Measurements from ENCODE around the gene EME2. TPM values are rescaled to one million over a fixed set of nuclear protein-coding genes. Genes with fewer than 3 reads are reported as not detected.

Gene EME2
- total RNA-seq, 2 experiments from 2014 or later = 11.9 to 15.3 TPM

DNA sequence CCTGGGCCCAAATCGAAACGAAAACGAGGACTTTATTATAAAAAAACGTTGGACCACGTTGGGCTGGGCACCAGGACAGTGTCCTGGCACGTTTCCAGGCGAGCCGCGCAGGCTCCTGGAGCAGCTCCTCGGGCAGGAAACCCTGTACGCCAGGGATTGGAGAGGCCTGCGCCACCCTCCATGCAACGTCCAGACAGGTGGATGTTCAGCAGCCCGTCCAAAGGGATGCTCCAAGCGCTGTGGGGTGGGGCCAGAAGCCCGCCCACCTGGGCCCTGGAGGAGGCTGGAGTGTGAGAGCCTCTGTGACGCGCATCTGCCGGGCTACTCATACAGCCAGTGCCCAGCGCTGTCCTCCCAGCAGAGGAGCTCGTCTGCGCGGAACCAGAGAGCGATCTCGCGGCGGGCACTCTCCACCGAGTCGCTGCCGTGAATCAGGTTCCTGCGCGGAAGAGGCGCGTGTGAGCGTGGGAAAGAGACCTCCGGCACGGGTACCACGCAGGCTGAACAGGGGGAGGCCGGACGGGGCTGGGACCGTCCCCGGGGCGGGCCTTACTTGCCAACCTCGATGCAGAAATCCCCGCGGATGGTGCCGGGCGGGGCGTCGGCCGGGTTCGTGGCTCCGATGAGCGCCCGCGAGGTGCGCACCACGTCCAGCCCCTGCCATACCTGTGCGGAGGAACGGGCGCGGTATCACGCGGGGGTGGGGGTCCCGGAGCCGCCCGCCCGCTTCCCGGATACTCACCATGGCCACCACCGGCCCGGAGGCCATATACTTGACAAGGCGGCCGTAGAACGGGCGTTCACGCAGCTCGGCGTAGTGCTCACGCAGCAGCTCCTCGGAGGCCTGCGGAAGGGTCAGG lies 2.1 kb upstream of the EME2 start:
- Mint-ChIP-seq H3K9me3 (no peaks in the 10 kb centered on the region), H3K27ac (peak overlapping the region; percentile 82), H3K4me3 (peak overlapping the region; percentile 94), H3K4me1 (ENCODE audit: low read depth) (peaks cover 6% of the 10 kb centered on the region), H3K36me3 (peaks cover 21% of the 10 kb centered on the region), H3K27me3 (no peaks in the 10 kb centered on the region)
- peak; percentile 74 for DNase-seq
- ChIA-PET POLR2A (interaction anchor here (0.8 to 5.3 kb wide), 2 partner anchors 11 kb away, joined by 3 to 56 read pairs; partner anchors contain the start of genes NUBP2 and SPSB3), CTCF (interaction anchor here (1.0 to 4.8 kb wide), 2 partner anchors 12 to 64 kb away, joined by 3 to 42 read pairs; partner anchors contain the start of genes MAPK8IP3, NUBP2 and SPSB3)
- intact Hi-C loops (cut with micrococcal nuclease) = loop anchor here (2.0 to 5.0 kb wide), 2 partner anchors 64 to 158 kb away; partner anchors contain the start of genes CRAMP1, IFT140 and MAPK8IP3

DNA sequence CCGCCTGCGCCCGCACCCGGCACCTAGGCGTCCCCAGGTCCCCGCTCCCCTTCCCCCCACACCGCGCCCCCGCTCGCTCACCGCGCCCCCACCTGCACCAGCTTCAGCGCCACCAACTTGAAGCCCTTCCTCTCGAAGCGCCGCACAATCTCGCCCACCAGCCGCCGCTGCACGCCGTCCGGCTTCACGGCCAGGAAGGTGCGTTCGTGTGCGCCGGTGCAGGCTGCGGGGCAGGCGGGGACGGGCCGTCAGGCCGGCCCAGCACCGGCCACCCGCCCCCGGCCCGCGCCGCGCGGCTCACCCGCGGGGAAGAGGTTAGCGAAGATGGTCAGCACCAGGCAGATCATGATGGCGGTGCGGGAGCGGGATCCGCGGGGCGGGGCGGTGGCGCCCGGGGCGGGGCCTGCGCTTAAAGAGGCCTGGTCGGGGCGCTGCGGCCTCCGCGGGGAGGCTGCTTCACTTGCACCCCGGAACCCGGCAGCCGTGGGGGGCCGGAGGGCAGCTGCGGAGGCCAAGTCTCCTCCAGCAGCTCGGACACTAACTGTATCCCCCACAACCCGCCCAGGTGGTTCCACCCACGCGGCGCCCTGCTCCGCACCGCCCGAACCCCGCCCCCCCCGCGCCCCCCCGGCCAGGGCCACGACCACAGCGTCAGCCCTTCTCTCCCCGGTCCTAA lies 1.3 kb upstream of the EME2 start, which contains the start of gene NME3:
Gene NME3 (minus strand): TSS at position 356 of the 676 bp plus-strand sequence. CDS start 9 bp downstream, at position 347.
- Mint-ChIP-seq H3K9me3 (no peaks in the 10 kb centered on the region), H3K36me3 (peaks cover 21% of the 10 kb centered on the region), H3K4me1 (ENCODE audit: low read depth) (peaks cover 6% of the 10 kb centered on the region), H3K4me3 (peak within 1 kb of the TSS; percentile 94), H3K27ac (peak within 1 kb of the TSS; percentile 94), H3K27me3 (no peaks in the 10 kb centered on the region)
- ChIA-PET CTCF (interaction anchor here (2.7 to 4.8 kb wide), 2 partner anchors 12 to 65 kb away, joined by 13 to 42 read pairs; partner anchors contain the start of genes MAPK8IP3, NUBP2 and SPSB3), POLR2A (interaction anchor here (0.8 to 5.3 kb wide), 3 partner anchors 10 to 55 kb away, joined by 3 to 56 read pairs (median 3); partner anchors contain the start of genes NUBP2 and SPSB3)
- intact Hi-C loops (cut with micrococcal nuclease) = loop anchor here (2.0 to 5.0 kb wide), 2 partner anchors 65 to 159 kb away; partner anchors contain the start of genes CRAMP1, IFT140 and MAPK8IP3
- DNase-seq = peak; percentile 87

DNA sequence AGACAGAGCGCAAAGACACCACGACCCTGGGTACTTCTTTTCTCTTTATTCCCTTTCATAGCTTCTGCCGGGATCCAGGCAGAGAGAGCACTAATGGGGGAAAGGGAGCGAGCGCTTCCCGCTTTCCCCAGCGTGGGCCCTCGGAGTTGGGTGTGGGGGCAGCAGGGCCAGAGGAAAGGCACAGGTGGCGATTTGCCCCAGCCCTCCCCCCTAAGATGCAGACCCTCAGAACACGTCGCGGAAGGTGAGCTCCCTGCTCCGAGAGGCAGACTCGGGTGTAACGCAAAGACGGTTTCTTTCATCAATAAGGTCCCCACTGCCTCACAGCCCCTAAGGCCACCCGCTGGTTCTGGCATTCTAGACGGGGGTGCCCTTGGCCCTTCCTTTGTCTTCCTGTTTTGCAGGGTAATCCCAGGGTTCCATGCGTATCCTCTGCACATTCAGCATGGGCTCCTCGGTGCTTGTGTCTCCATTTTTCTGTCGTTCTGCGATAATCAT lies 697 bp upstream of the EME2 start:
- intact Hi-C loops (cut with micrococcal nuclease) = loop anchor here (2.0 to 5.0 kb wide), 3 partner anchors 65 to 351 kb away; partner anchors contain the start of genes CRAMP1, IFT140, MAPK8IP3 and UQCC4
- H3K4me1 Mint-ChIP-seq (ENCODE audit: low read depth) = peaks cover 6% of the 10 kb centered on the region
- CTCF ChIA-PET = interaction anchor here (1.1 to 4.8 kb wide), 4 partner anchors 11 to 157 kb away, joined by 3 to 42 read pairs (median 8); partner anchors contain the start of genes JPT2, MAPK8IP3, NUBP2 and SPSB3
- peaks cover 21% of the 10 kb centered on the region for H3K36me3 Mint-ChIP-seq
- POLR2A ChIA-PET = interaction anchor here (0.6 to 5.3 kb wide), 4 partner anchors 10 to 444 kb away, joined by 3 to 56 read pairs (median 4); partner anchors contain the start of genes NUBP2 and SPSB3
- peak overlapping the region; percentile 94 for H3K27ac Mint-ChIP-seq
- no peak for DNase-seq
- no peaks in the 10 kb centered on the region for H3K27me3 Mint-ChIP-seq
- peak overlapping the region; percentile 94 for H3K4me3 Mint-ChIP-seq
- H3K9me3 Mint-ChIP-seq = no peaks in the 10 kb centered on the region

DNA sequence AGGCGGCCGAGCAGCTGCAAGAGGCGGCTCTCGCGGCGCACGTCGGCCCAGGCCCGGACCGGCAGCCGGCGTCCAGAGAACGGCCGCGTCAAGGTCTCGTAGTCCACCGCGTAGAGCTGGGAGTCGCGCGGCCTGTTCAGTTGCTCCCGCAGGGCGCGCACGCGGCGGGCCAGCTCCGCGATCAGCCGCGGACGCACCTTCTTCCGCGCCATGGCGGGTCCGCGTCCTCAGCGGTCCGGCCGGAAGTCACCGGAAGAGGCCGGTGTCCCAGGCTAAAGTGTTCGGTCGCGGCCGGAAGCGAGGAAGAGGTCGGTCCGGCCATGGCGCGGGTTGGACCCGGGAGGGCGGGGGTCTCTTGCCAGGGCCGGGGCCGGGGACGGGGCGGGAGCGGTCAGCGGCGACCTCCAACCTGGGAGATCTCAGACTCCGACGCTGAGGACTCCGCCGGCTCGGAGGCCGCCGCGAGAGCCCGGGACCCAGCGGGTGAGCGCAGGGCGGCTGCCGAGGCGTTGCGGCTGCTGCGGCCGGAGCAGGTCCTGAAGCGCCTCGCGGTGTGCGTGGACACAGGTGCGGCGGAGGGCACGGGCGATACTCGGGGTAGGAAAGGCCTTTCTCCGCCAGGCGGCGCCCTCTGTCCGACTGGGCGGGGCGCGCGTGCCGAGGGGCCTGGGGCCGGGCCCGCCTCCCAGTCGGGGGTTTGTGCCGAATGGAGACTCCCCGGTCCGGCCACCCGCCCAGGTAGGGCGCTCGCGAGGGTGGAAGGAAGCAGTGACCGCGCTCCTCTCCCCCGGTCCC lies 495 bp downstream of the EME2 start, which contains the start of gene MRPS34:
Gene MRPS34 (minus strand): TSS at position 227 of the 795 bp plus-strand sequence. CDS start 15 bp downstream, at position 212.
- Mint-ChIP-seq H3K36me3 (peaks cover 16% of the 10 kb centered on the region), H3K27me3 (no peaks in the 10 kb centered on the region), H3K9me3 (no peaks in the 10 kb centered on the region), H3K4me3 (peak within 1 kb of the TSS; percentile 94), H3K4me1 (ENCODE audit: low read depth) (peaks cover 6% of the 10 kb centered on the region), H3K27ac (peak within 1 kb of the TSS; percentile 94)
- peak; percentile 87 for DNase-seq
- intact Hi-C loops (cut with micrococcal nuclease) = loop anchor here (1.0 to 5.0 kb wide), 3 partner anchors 9 to 352 kb away; partner anchors contain the start of genes CRAMP1, IFT140, NUBP2 and SPSB3
- ChIA-PET POLR2A (interaction anchor here (1.0 to 5.3 kb wide), 4 partner anchors 8 to 192 kb away, joined by 3 to 56 read pairs (median 6); partner anchors contain the start of genes NUBP2, RPS2 and SPSB3), CTCF (interaction anchor here (0.7 to 4.8 kb wide), 5 partner anchors 10 to 382 kb away, joined by 3 to 42 read pairs (median 3); partner anchors contain the start of genes JPT2, MAPK8IP3, NUBP2 and SPSB3)

DNA sequence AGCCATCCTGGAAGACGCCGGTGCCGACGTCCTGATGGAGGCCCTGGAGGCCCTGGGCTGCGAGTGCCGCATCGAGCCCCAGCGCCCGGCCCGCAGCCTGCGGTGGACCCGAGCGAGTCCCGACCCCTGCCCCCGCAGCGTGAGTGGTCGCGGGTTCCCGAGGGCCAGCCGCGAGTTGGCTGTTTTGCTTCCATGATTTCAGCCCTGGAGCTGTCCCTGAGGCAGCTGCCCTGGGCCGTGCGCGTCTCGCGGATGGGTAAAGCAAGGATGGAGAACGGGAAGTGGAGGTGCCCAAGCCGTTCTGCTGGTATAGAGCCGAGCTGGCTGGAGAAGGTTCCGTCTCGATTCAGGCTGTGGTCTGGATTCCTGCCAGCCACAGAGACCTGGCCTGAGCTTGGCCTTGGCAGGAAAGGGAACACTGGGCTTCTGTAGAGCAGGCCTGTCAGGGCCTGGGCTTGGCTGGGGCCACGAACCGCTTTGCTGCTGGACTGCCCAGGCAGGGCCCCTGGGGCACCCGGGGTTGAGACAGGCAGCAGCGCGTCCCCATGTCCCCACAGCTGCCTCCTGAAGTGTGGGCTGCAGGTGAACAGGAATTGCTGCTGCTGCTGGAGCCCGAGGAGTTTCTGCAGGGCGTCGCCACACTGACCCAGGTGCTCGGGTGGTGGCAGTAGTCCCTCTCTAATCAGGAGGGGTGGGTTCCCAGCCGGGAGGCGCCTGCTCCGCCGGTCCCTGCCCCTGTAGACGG lies 1.3 kb downstream of the EME2 start:
- CTCF ChIA-PET = interaction anchor here (0.7 to 4.8 kb wide), 5 partner anchors 9 to 381 kb away, joined by 3 to 42 read pairs (median 4); partner anchors contain the start of genes MAPK8IP3, NUBP2, SPSB3 and TRAF7
- POLR2A ChIA-PET = interaction anchor here (1.0 kb wide), 1 partner anchor 9 kb away, joined by 8 read pairs; the partner anchor contains the start of genes NUBP2 and SPSB3
- DNase-seq = peak; percentile 38
- Mint-ChIP-seq H3K27me3 (no peaks in the 10 kb centered on the region), H3K9me3 (no peaks in the 10 kb centered on the region), H3K4me1 (ENCODE audit: low read depth) (peaks cover 6% of the 10 kb centered on the region), H3K4me3 (peak overlapping the region; percentile 94), H3K36me3 (peaks cover 15% of the 10 kb centered on the region), H3K27ac (peak overlapping the region; percentile 69)
- intact Hi-C loops (cut with micrococcal nuclease) = loop anchor here (1.0 to 5.0 kb wide), 3 partner anchors 8 to 353 kb away; partner anchors contain the start of genes CRAMP1, IFT140, NUBP2 and SPSB3

DNA sequence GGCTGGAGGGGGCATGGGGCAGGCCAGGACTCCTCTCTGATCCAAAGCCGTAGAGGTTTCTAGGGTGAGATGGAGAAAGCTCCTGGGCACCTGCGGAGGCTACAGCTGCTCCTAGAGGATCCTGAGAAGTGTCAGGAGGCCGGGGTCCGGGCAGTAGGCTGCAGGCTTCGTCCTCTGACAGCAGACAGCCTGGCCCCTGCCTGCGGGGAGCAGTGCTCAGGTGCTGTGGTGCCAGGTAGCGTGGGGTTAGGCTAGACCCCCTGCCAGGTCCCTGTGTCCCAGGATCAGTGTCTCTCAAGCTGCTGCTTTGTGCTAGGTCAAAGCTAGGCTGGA lies 1.8 kb downstream of the EME2 start:
- peaks cover 15% of the 10 kb centered on the region for H3K36me3 Mint-ChIP-seq
- no peak for DNase-seq
- ChIA-PET CTCF (interaction anchor here (1.0 to 4.8 kb wide), 2 partner anchors 9 to 155 kb away, joined by 4 to 42 read pairs; partner anchors contain the start of genes NUBP2 and SPSB3), POLR2A (interaction anchor here (1.0 kb wide), 1 partner anchor 8 kb away, joined by 8 read pairs; the partner anchor contains the start of genes NUBP2 and SPSB3)
- no peak overlapping the region for H3K27ac Mint-ChIP-seq
- H3K9me3 Mint-ChIP-seq = no peaks in the 10 kb centered on the region
- H3K27me3 Mint-ChIP-seq = no peaks in the 10 kb centered on the region
- no peak overlapping the region for H3K4me3 Mint-ChIP-seq
- peaks cover 6% of the 10 kb centered on the region for H3K4me1 Mint-ChIP-seq (ENCODE audit: low read depth)
- intact Hi-C loops (cut with micrococcal nuclease) = loop anchor here (5.0 kb wide), 1 partner anchor 162 kb away; the partner anchor contains the start of genes CRAMP1 and IFT140

DNA sequence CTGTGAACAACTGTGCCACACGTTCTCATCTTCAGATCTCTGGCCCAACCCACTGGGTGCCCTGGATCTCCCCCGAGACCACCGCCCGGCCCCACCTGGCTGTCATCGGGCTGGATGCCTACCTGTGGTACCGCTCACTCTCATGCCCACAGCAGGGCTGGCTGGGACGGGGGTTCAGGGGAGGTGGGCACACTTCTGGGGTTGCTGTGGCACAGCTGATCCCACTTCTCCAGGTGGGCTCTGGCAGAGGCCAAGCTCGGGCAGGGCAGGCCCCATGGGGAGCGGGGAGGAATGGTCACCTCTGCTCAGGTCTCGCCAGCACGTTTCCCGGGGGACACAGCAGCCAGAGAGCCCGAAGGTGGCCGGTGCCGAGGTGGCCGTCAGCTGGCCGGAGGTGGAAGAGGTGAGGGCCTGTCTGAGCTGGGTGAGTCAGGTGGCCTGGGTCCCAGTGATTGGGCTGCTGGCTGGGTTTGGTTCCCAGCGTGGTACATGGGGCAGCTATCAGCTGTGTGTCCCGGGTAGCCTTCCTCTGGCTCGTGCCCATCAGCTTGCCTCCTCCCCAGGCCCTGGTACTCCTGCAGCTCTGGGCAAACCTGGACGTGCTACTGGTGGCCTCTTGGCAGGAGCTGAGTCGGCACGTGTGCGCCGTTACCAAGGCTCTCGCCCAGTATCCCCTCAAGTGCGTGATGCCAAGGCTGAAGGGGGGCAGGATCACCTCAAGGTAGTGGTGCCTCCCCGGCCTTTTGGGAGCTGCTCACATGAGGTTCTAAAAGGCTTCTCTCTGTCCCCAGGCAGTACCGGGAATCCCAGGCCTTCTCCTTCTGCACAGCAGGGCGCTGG lies 2.6 kb downstream of the EME2 start:
- no peak for DNase-seq
- H3K27ac Mint-ChIP-seq = no peak overlapping the region
- H3K4me1 Mint-ChIP-seq (ENCODE audit: low read depth) = peaks cover 3% of the 10 kb centered on the region
- ChIA-PET CTCF (interaction anchor here (0.6 to 4.8 kb wide), 4 partner anchors 8 to 155 kb away, joined by 3 to 42 read pairs (median 4); partner anchors contain the start of genes NUBP2 and SPSB3), POLR2A (no interaction called here)
- intact Hi-C loops (cut with micrococcal nuclease) = no loop called here
- H3K27me3 Mint-ChIP-seq = no peaks in the 10 kb centered on the region
- no peaks in the 10 kb centered on the region for H3K9me3 Mint-ChIP-seq
- no peak overlapping the region for H3K4me3 Mint-ChIP-seq
- peaks cover 13% of the 10 kb centered on the region for H3K36me3 Mint-ChIP-seq

DNA sequence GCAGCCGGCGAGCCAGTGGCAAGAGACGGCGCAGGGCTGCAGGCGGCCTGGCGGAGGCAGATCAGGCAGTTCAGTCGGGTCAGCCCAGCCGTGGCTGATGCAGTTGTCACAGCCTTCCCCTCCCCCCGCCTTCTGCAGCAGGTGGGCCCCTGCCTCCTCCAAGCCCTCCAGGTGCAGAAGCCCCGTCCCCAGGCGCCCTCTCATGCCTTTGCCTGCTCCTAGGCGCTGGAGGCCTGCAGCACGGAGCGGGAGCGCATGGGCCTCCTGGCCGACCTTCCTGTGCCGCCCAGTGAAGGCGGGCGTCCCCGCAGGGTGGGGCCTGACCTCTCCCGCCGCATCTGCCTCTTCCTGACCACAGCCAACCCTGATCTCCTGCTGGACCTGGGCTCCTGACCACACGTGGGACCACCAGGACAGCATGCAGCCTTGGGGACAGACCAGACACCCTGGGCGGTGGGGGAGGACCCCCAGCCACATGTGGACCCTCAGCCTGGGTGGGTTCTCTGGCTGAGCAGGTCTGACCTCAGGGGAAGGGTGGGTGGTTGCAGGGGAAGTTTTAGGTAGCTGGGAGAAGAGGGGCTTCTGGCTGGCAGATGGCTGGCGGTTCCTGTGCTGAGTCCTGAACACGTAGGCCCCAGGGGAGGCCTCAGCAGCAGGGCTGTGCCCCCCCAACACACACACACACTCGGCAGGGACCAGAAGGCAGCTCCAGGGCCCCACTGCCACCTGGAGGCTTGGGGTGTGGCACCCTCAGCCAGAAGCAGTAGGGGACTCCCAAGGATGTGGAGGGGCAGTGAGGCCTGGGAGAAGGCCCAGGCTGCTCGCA lies 3.4 kb downstream of the EME2 start:
- no peak for DNase-seq
- ChIA-PET CTCF (interaction anchor here (1.2 kb wide), 1 partner anchor 154 kb away, joined by 3 read pairs; no protein-coding TSS in a partner anchor), POLR2A (no interaction called here)
- Mint-ChIP-seq H3K4me3 (no peak overlapping the region), H3K27me3 (no peaks in the 10 kb centered on the region), H3K4me1 (ENCODE audit: low read depth) (peaks cover 3% of the 10 kb centered on the region), H3K27ac (no peak overlapping the region), H3K36me3 (peaks cover 9% of the 10 kb centered on the region), H3K9me3 (no peaks in the 10 kb centered on the region)
- intact Hi-C loops (cut with micrococcal nuclease) = no loop called here

DNA sequence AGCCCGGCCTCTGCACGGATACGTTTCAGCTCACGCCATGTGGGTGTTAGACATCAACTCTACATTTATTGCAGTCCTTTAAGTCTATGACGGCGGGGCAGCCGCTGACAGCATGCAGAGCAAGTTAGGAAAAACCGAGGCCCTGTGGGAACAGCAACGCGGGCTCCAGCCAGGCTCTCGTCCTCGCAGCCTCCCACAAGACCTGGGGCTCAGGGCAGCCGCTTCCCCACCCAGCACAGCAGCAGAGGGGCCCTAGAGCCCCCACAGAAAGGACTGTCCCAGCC lies 4.0 kb downstream of the EME2 start:
- ChIA-PET POLR2A (no interaction called here), CTCF (no interaction called here)
- DNase-seq = no peak
- intact Hi-C loops (cut with micrococcal nuclease) = no loop called here
- no peaks in the 10 kb centered on the region for H3K27me3 Mint-ChIP-seq
- H3K27ac Mint-ChIP-seq = peak overlapping the region; percentile 18
- no peaks in the 10 kb centered on the region for H3K9me3 Mint-ChIP-seq
- H3K36me3 Mint-ChIP-seq = peaks cover 9% of the 10 kb centered on the region
- H3K4me1 Mint-ChIP-seq (ENCODE audit: low read depth) = peaks cover 9% of the 10 kb centered on the region
- no peak overlapping the region for H3K4me3 Mint-ChIP-seq

Data from activated CD4-positive, alpha-beta memory T cell treated with anti-CD3 and anti-CD28 coated beads for 36 hours (primary cell).